Panc1 (cell line): ENCODE data around the gene ZNF585A.
"Not testable (repeated sequence)": the region's sequence is repeated elsewhere in the genome, so short reads cannot be mapped to it uniquely, and the experiment has no call there.

Source experiments
- POLR2AphosphoS5 ChIP-seq: IDR thresholded peaks from 2 replicates; pipeline ENCODE4 v1.6.1; 2012; ENCODE audit warnings: mild to moderate bottlenecking, low read depth, low read length, moderate library complexity
- TCF7L2 ChIP-seq: IDR thresholded peaks from 2 replicates; pipeline ENCODE4 v1.6.1; 2011; ENCODE audit warnings: mild to moderate bottlenecking, low read depth, low read length, inconsistent platforms
- TF ChIP-seq, protein P1 (sequence below): fragments of 450-650 bp; IDR thresholded peaks from 2 replicates; pipeline ENCODE4 v1.5.1; 2017; ENCODE audit warnings: mild to moderate bottlenecking
- TF ChIP-seq, protein P2 (sequence below), 2 experiments: IDR thresholded peaks; 2 replicates each; pipeline ENCODE4 v1.6.1; 2011 to 2012; ENCODE audit warnings: low read depth in 2 of 2, control low read depth in 1 of 2, low read length in 1 of 2, mild to moderate bottlenecking in 1 of 2, moderate library complexity in 1 of 2; ENCODE audit not compliant: insufficient read depth in 1 of 2

- TF ChIP-seq, protein P1, sequence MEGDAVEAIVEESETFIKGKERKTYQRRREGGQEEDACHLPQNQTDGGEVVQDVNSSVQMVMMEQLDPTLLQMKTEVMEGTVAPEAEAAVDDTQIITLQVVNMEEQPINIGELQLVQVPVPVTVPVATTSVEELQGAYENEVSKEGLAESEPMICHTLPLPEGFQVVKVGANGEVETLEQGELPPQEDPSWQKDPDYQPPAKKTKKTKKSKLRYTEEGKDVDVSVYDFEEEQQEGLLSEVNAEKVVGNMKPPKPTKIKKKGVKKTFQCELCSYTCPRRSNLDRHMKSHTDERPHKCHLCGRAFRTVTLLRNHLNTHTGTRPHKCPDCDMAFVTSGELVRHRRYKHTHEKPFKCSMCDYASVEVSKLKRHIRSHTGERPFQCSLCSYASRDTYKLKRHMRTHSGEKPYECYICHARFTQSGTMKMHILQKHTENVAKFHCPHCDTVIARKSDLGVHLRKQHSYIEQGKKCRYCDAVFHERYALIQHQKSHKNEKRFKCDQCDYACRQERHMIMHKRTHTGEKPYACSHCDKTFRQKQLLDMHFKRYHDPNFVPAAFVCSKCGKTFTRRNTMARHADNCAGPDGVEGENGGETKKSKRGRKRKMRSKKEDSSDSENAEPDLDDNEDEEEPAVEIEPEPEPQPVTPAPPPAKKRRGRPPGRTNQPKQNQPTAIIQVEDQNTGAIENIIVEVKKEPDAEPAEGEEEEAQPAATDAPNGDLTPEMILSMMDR, result not testable (repeated sequence)
- not testable (repeated sequence) for TF ChIP-seq TCF7L2, POLR2AphosphoS5
- TF ChIP-seq, protein P2, sequence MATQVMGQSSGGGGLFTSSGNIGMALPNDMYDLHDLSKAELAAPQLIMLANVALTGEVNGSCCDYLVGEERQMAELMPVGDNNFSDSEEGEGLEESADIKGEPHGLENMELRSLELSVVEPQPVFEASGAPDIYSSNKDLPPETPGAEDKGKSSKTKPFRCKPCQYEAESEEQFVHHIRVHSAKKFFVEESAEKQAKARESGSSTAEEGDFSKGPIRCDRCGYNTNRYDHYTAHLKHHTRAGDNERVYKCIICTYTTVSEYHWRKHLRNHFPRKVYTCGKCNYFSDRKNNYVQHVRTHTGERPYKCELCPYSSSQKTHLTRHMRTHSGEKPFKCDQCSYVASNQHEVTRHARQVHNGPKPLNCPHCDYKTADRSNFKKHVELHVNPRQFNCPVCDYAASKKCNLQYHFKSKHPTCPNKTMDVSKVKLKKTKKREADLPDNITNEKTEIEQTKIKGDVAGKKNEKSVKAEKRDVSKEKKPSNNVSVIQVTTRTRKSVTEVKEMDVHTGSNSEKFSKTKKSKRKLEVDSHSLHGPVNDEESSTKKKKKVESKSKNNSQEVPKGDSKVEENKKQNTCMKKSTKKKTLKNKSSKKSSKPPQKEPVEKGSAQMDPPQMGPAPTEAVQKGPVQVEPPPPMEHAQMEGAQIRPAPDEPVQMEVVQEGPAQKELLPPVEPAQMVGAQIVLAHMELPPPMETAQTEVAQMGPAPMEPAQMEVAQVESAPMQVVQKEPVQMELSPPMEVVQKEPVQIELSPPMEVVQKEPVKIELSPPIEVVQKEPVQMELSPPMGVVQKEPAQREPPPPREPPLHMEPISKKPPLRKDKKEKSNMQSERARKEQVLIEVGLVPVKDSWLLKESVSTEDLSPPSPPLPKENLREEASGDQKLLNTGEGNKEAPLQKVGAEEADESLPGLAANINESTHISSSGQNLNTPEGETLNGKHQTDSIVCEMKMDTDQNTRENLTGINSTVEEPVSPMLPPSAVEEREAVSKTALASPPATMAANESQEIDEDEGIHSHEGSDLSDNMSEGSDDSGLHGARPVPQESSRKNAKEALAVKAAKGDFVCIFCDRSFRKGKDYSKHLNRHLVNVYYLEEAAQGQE (IDR thresholded peaks at IDR 0.05; ENCODE audit: insufficient read depth in 1 of 2, low read depth in 2 of 2, low read length in 1 of 2), result not testable (repeated sequence)
Observed at GRCh38 chr19:37195248-37195647, 22.8 kb upstream of the ZNF585A start.
